ENCODE results near the gene ZNF417. TPM values are rescaled to one million over a fixed set of nuclear protein-coding genes. Genes with fewer than 3 reads are reported as not detected.

ZNF417 gene
- total RNA-seq, 1 experiment from 2014 or later = 8.8 TPM

DNA sequence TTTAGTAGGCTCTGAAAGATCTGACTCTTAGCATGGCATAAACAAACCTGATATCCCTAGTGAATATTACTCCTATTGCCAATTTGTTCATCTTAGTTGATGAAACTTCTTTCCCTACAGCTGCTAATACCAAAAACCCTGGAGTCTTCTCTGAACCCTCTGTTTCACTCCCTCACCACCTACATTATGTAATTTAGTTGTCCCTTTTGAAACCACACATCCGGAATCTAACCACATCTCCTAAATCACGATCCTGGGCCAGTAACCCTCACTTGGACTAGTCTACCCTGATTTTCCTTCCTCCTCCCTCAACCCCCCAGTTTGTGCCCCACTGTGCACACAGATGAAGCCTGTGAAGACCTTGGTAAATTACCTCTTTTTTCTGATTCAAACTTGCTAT is 29.9 kb upstream of the ZNF417 start:
- TF ChIP-seq, protein P1, sequence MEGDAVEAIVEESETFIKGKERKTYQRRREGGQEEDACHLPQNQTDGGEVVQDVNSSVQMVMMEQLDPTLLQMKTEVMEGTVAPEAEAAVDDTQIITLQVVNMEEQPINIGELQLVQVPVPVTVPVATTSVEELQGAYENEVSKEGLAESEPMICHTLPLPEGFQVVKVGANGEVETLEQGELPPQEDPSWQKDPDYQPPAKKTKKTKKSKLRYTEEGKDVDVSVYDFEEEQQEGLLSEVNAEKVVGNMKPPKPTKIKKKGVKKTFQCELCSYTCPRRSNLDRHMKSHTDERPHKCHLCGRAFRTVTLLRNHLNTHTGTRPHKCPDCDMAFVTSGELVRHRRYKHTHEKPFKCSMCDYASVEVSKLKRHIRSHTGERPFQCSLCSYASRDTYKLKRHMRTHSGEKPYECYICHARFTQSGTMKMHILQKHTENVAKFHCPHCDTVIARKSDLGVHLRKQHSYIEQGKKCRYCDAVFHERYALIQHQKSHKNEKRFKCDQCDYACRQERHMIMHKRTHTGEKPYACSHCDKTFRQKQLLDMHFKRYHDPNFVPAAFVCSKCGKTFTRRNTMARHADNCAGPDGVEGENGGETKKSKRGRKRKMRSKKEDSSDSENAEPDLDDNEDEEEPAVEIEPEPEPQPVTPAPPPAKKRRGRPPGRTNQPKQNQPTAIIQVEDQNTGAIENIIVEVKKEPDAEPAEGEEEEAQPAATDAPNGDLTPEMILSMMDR (IDR thresholded peaks at IDR 0.05; ENCODE audit: unreplicated experiment) = no peak
- H3K4me3 Mint-ChIP-seq (ENCODE audit: unreplicated experiment) = no peak overlapping the region
- H3K27ac Mint-ChIP-seq (ENCODE audit: low read depth, unreplicated experiment) = no peak overlapping the region
- DNase-seq (ENCODE audit: unreplicated experiment) = no peak
- intact Hi-C loops (cut with micrococcal nuclease) = no loop called here
- ChIA-PET CTCF (interaction anchor here (0.6 kb wide), 1 partner anchor 441 kb away, joined by 3 read pairs; no protein-coding TSS in a partner anchor), POLR2A (interaction anchor here (0.8 kb wide), 2 partner anchors 30 to 173 kb away, joined by 3 read pairs; partner anchors contain the start of gene ZNF417)
- BruUV-seq (replicated peaks) = no TSS peak
- H3K4me1 Mint-ChIP-seq (ENCODE audit: insufficient read depth, unreplicated experiment) = no peaks in the 10 kb centered on the region
- H3K36me3 Mint-ChIP-seq (ENCODE audit: insufficient read depth, unreplicated experiment) = no peaks in the 10 kb centered on the region
- peaks cover 42% of the 10 kb centered on the region for H3K9me3 Mint-ChIP-seq (ENCODE audit: unreplicated experiment)
- H3K27me3 Mint-ChIP-seq (ENCODE audit: insufficient read depth, unreplicated experiment) = no peaks in the 10 kb centered on the region

DNA sequence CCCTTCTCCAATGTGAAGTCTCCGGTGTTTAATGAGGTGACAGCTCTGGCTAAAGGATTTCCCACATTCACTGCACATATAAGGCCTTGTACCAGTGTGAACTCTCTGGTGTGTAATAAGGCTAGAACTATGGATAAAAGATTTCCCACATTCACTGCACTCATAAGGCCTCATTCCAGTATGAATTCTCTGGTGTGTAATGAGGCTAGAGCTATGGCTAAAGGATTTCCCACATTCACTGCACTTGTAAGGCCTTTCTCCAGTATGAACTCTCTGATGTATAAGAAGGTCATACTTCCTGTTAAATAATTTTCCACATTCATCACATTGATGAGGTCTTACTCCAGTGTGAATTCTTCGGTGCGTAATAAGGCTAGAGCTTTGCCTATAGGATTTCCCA is 25.2 kb upstream of the ZNF417 start:
- H3K4me1 Mint-ChIP-seq (ENCODE audit: insufficient read depth, unreplicated experiment) = no peaks in the 10 kb centered on the region
- TF ChIP-seq, protein P1 (IDR thresholded peaks at IDR 0.05; ENCODE audit: unreplicated experiment) = no peak
- DNase-seq (ENCODE audit: unreplicated experiment) = no peak
- intact Hi-C loops (cut with micrococcal nuclease) = no loop called here
- no peak overlapping the region for H3K27ac Mint-ChIP-seq (ENCODE audit: low read depth, unreplicated experiment)
- no peak overlapping the region for H3K4me3 Mint-ChIP-seq (ENCODE audit: unreplicated experiment)
- BruUV-seq (replicated peaks) = no TSS peak
- H3K27me3 Mint-ChIP-seq (ENCODE audit: insufficient read depth, unreplicated experiment) = no peaks in the 10 kb centered on the region
- no peaks in the 10 kb centered on the region for H3K36me3 Mint-ChIP-seq (ENCODE audit: insufficient read depth, unreplicated experiment)
- H3K9me3 Mint-ChIP-seq (ENCODE audit: unreplicated experiment) = peaks cover 43% of the 10 kb centered on the region
- ChIA-PET POLR2A (no interaction called here), CTCF (no interaction called here)

DNA sequence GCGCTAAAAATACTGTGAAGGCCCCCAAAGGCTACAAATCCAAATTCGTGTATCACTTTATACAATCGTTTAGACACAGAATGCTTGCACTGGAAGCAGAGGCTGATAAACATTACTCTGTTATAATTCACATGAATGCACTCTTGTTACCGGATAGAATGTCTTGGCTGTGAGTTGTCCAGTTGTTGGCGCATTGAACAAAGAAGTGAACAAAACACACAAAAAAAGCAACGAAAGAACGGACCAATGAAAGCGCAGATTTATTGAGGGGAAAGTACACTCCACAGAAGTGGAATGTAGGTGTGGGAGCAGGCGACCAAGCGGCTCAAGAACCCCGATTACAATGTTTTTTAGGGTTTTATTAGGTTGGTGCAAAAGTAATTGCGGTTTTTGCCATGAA is 19.3 kb upstream of the ZNF417 start:
- H3K27ac Mint-ChIP-seq (ENCODE audit: low read depth, unreplicated experiment) = no peak overlapping the region
- BruUV-seq (replicated peaks) = no TSS peak
- TF ChIP-seq, protein P1 (IDR thresholded peaks at IDR 0.05; ENCODE audit: unreplicated experiment) = no peak
- ChIA-PET POLR2A (no interaction called here), CTCF (interaction anchor here (0.7 kb wide), 2 partner anchors 241 to 346 kb away, joined by 3 read pairs; no protein-coding TSS in a partner anchor)
- peaks cover 31% of the 10 kb centered on the region for H3K9me3 Mint-ChIP-seq (ENCODE audit: unreplicated experiment)
- no peak for DNase-seq (ENCODE audit: unreplicated experiment)
- intact Hi-C loops (cut with micrococcal nuclease) = no loop called here
- no peaks in the 10 kb centered on the region for H3K27me3 Mint-ChIP-seq (ENCODE audit: insufficient read depth, unreplicated experiment)
- no peaks in the 10 kb centered on the region for H3K4me1 Mint-ChIP-seq (ENCODE audit: insufficient read depth, unreplicated experiment)
- no peak overlapping the region for H3K4me3 Mint-ChIP-seq (ENCODE audit: unreplicated experiment)
- H3K36me3 Mint-ChIP-seq (ENCODE audit: insufficient read depth, unreplicated experiment) = no peaks in the 10 kb centered on the region

DNA sequence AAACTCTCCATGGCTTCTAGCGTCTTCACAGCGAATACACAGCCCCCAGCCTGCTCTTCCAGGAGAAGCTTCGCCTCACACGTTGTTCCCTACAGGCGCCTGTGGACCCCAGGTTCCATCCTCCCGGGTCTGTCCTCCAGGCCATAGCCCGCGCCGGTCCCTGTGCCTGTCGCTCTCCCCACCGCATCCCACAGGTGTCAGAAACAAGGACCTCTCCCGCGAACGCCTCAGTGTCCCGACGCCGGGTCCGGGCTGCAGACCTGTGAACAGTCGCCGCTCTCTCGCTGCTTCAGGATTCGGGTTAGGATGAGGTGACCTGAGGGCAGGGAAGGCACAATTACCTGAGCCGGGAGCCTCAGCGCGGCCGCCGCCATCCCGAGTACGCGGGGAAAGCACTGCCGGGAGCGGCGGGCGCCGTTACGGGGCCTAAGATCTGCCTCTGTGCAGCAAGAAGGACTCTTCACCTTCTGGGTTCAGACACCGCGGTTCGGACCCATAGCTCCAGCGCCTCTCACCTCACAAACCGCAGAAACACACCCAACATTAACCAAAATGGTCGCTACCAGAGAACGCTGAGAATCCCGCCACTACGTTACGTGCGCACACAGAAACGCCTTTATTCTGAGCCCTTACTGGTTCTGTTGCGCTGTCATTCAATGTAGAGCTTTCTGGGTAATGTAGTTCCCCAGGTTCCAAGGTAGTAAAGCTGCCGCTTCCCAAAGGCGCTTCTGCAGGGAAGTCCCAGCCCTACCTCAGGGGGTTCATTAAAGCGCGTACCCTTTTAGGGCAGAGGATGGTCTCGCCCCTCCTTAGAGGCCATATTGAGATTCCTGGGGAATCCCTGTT is 18.7 kb upstream of the ZNF417 start, which contains the start of gene ZNF418:
ZNF418 (minus strand) TSS at position 583 of the 846 bp plus-strand sequence. CDS start 1,580 bp downstream, outside the sequence.
- H3K27ac Mint-ChIP-seq (ENCODE audit: low read depth, unreplicated experiment) = no peak within 1 kb of the TSS
- H3K36me3 Mint-ChIP-seq (ENCODE audit: insufficient read depth, unreplicated experiment) = no peaks in the 10 kb centered on the region
- no peak within 1 kb of the TSS for H3K4me3 Mint-ChIP-seq (ENCODE audit: unreplicated experiment)
- CTCF ChIA-PET = interaction anchor here (0.7 kb wide), 1 partner anchor 242 kb away, joined by 3 read pairs; no protein-coding TSS in a partner anchor
- H3K27me3 Mint-ChIP-seq (ENCODE audit: insufficient read depth, unreplicated experiment) = no peaks in the 10 kb centered on the region
- no peak for DNase-seq (ENCODE audit: unreplicated experiment)
- intact Hi-C loops (cut with micrococcal nuclease) = no loop called here
- POLR2A ChIA-PET = interaction anchor here (0.6 kb wide), 1 partner anchor 13 kb away, joined by 3 read pairs; no protein-coding TSS in a partner anchor
- H3K9me3 Mint-ChIP-seq (ENCODE audit: unreplicated experiment) = peaks cover 31% of the 10 kb centered on the region
- TF ChIP-seq, protein P1 (IDR thresholded peaks at IDR 0.05; ENCODE audit: unreplicated experiment) = no peak
- BruUV-seq (replicated peaks) = no TSS peak
- H3K4me1 Mint-ChIP-seq (ENCODE audit: insufficient read depth, unreplicated experiment) = no peaks in the 10 kb centered on the region
